SK-N-SH (cell line): ENCODE measurements around the gene ERH.

Experiments
- EZH2phosphoT487 ChIP-seq: fragments of 200-600 bp; sonication (generic); IDR thresholded peaks from 2 replicates; pipeline ENCODE4 v1.6.1; 2017; ENCODE audit warnings: low read depth, mixed run types, mild to moderate bottlenecking, antibody characterized with exemption, moderate library complexity, borderline replicate concordance
- MEF2A ChIP-seq: IDR thresholded peaks from 2 replicates; pipeline ENCODE4 v1.4.0; 2012; ENCODE audit warnings: low read depth, borderline replicate concordance
- SMC3 ChIP-seq: IDR thresholded peaks from 2 replicates; pipeline ENCODE4 v1.6.1; 2012; ENCODE audit warnings: low read depth, low read length, improper control_type of control experiment
- TF ChIP-seq, protein P1 (sequence below): IDR thresholded peaks from 2 replicates; pipeline ENCODE4 v1.4.0; 2012; ENCODE audit warnings: low read depth

DNA sequence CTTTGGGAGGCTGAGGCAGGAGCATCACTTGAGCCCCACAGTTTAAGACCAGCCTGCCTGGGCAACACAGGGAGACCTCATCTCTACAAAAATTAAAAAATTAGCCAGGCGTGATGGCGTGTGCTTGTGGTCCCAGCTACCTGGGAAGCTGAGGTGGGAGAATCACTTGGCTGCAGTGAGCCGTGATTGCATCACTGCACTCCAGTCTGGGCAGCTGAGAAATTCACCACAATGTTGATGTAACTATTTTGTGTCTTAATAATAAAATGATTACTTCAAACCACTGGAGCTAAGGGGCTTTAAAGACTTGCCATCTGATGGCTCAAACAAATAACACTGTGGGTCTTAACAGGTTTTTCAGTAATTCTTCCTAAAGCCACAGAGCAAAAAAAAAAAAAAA, 10.8 kb downstream of the ERH start:
- TF ChIP-seq EZH2phosphoT487: no peak
- no peak for TF ChIP-seq SMC3
- TF ChIP-seq MEF2A: no peak
- TF ChIP-seq, protein P1, sequence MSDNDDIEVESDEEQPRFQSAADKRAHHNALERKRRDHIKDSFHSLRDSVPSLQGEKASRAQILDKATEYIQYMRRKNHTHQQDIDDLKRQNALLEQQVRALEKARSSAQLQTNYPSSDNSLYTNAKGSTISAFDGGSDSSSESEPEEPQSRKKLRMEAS: no peak
